KMS-11 (cell line): Measurements from ENCODE around the gene SERINC2.
"Not testable (repeated sequence)": the region's sequence is repeated elsewhere in the genome, so short reads cannot be mapped to it uniquely, and the experiment has no call there.

Experiments used
- H2AFZ ChIP-seq: fragments of 200-600 bp; sonication (generic); 2 replicates; pipeline ENCODE4 v1.6.1; 2016; ENCODE audit warnings: antibody characterized with exemption, mixed run types, low read depth
- H3K27ac ChIP-seq: fragments of 200-600 bp; sonication (generic); 2 replicates; pipeline ENCODE4 v1.6.1; 2016; ENCODE audit warnings: mild to moderate bottlenecking, mixed run types
- H3K27me3 ChIP-seq: fragments of 200-600 bp; sonication (generic); 2 replicates; pipeline ENCODE4 v1.6.1; 2017; ENCODE audit warnings: mild to moderate bottlenecking, low read depth, mixed run types, moderate library complexity; ENCODE audit not compliant: insufficient read depth
- H3K36me3 ChIP-seq: fragments of 200-600 bp; sonication (generic); 2 replicates; pipeline ENCODE4 v1.6.1; 2017; ENCODE audit warnings: mild to moderate bottlenecking, mixed run types; ENCODE audit not compliant: insufficient read depth
- H3K4me1 ChIP-seq: fragments of 200-600 bp; sonication (generic); 2 replicates; pipeline ENCODE4 v1.6.1; 2016; ENCODE audit warnings: mild to moderate bottlenecking, low read depth, mixed run types; ENCODE audit not compliant: poor library complexity, severe bottlenecking
- H3K4me2 ChIP-seq: fragments of 200-600 bp; sonication (generic); 2 replicates; pipeline ENCODE4 v1.7.0; 2016; ENCODE audit warnings: mild to moderate bottlenecking, mixed run types
- H3K4me3 ChIP-seq: fragments of 200-600 bp; sonication (generic); IDR thresholded peaks from 2 replicates; pipeline ENCODE4 v1.6.1; 2017; ENCODE audit warnings: low read depth, low read length, mixed read lengths; ENCODE audit not compliant: insufficient read depth
- H3K79me2 ChIP-seq: fragments of 200-600 bp; sonication (generic); 2 replicates; pipeline ENCODE4 v1.6.1; 2016; ENCODE audit warnings: low read depth, mixed run types; ENCODE audit not compliant: insufficient read depth
- H3K9ac ChIP-seq: fragments of 200-600 bp; sonication (generic); 2 replicates; pipeline ENCODE4 v1.6.1; 2016; ENCODE audit warnings: mild to moderate bottlenecking, mixed run types
- H4K20me1 ChIP-seq: fragments of 200-600 bp; sonication (generic); 2 replicates; pipeline ENCODE4 v1.6.1; 2016; ENCODE audit warnings: mild to moderate bottlenecking, mixed run types; ENCODE audit not compliant: insufficient read depth
- CTCF ChIP-seq: fragments of 200-600 bp; sonication (generic); conservative IDR thresholded peaks from 2 replicates; pipeline ENCODE4 v1.6.1; 2017; ENCODE audit warnings: low read depth, mild to moderate bottlenecking, antibody characterized with exemption, low read length, moderate library complexity, mixed read lengths

Gene SERINC2

GRCh38 chr1:31381394-31382294 lies 31.4 kb upstream of the SERINC2 start:
- no peak overlapping the region for H3K4me2 ChIP-seq
- no peak overlapping the region for H3K27ac ChIP-seq
- H3K4me1 ChIP-seq = peaks cover 8% of the 10 kb centered on the region
- H3K36me3 ChIP-seq = no peaks in the 10 kb centered on the region
- no peak overlapping the region for H3K4me3 ChIP-seq
- H3K9ac ChIP-seq = no peak overlapping the region
- no peaks in the 10 kb centered on the region for H3K79me2 ChIP-seq
- no peaks in the 10 kb centered on the region for H4K20me1 ChIP-seq
- H2AFZ ChIP-seq = no peak overlapping the region
- no peak for TF ChIP-seq CTCF
- H3K27me3 ChIP-seq = no peaks in the 10 kb centered on the region

GRCh38 chr1:31382379-31382989 lies 30.5 kb upstream of the SERINC2 start:
- H3K36me3 ChIP-seq = no peaks in the 10 kb centered on the region
- no peaks in the 10 kb centered on the region for H3K27me3 ChIP-seq
- no peak overlapping the region for H3K9ac ChIP-seq
- H4K20me1 ChIP-seq = no peaks in the 10 kb centered on the region
- no peaks in the 10 kb centered on the region for H3K79me2 ChIP-seq
- no peak overlapping the region for H2AFZ ChIP-seq
- no peak overlapping the region for H3K4me3 ChIP-seq
- TF ChIP-seq CTCF = no peak
- peaks cover 8% of the 10 kb centered on the region for H3K4me1 ChIP-seq
- no peak overlapping the region for H3K27ac ChIP-seq
- H3K4me2 ChIP-seq = no peak overlapping the region

- H3K4me2 ChIP-seq = no peak overlapping the region
- H3K27ac ChIP-seq = no peak overlapping the region
- peaks cover 8% of the 10 kb centered on the region for H3K4me1 ChIP-seq
- H3K27me3 ChIP-seq = no peaks in the 10 kb centered on the region
- H2AFZ ChIP-seq = no peak overlapping the region
- no peaks in the 10 kb centered on the region for H3K79me2 ChIP-seq
- no peak overlapping the region for H3K9ac ChIP-seq
- no peaks in the 10 kb centered on the region for H4K20me1 ChIP-seq
- no peaks in the 10 kb centered on the region for H3K36me3 ChIP-seq
- no peak for TF ChIP-seq CTCF
- H3K4me3 ChIP-seq = no peak overlapping the region
These were observed 29.0 kb upstream of the SERINC2 start for GRCh38 chr1:31383967-31384366.

GRCh38 chr1:31386576-31387243 lies 26.3 kb upstream of the SERINC2 start:
- H3K79me2 ChIP-seq, H3K36me3 ChIP-seq, H2AFZ ChIP-seq, H3K27ac ChIP-seq, H3K9ac ChIP-seq, H3K4me3 ChIP-seq, H3K4me2 ChIP-seq, H3K27me3 ChIP-seq, H3K4me1 ChIP-seq, H4K20me1 ChIP-seq: not testable (repeated sequence)
